Measurements from ENCODE around the gene C9orf85.
"Not testable (repeated sequence)": the region's sequence is repeated elsewhere in the genome, so short reads cannot be mapped to it uniquely, and the experiment has no call there.

C9orf85 gene, protein sequence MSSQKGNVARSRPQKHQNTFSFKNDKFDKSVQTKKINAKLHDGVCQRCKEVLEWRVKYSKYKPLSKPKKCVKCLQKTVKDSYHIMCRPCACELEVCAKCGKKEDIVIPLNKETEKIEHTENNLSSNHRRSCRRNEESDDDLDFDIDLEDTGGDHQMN

DNA sequence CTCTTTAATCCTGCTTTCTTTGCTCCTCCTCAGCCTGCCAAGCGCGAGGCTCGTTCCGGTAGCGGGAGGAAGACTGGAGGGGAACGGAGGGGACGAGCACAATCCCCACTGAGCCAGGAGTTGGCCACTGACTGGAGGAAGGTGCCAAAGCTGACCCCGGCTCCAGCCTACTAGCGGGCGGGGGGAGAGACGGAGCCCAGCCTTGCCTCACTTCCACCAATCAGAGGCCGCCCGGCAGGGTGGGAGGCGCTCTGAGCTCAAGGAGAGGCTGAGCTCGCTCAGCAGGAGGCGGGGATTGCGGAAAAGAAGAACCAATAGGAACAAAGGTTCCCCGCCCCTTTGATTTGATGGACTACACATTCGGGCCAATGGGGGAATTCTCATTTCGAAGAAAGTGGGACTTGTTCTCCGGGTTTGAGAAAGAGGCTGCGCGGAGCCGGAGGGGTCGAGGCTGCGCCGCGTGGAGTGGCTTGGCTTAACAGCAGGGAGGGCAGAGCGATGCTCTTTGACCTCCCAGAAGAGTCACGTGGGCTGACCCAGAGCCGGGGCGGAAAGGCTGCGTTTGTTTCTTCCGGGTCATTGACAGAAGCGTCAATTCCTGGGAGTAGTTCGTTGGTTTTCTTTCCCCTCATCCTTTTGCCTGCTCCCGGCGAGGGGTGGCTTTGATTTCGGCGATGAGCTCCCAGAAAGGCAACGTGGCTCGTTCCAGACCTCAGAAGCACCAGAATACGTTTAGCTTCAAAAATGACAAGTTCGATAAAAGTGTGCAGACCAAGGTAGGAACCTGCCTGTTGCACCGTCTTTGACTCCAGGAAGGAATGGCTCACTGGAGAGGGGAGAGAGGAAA, at the start of gene C9orf85, which contains the start of gene ABHD17B:
TSS of gene C9orf85 (plus strand) at position 579 of the 847 bp plus-strand sequence. CDS start at position 675, 96 bp downstream.
TSS of gene ABHD17B (minus strand) at position 133 of the 847 bp plus-strand sequence. CDS start 36,113 bp downstream, outside the sequence.
- peak; percentile 99 for DNase-seq

DNA sequence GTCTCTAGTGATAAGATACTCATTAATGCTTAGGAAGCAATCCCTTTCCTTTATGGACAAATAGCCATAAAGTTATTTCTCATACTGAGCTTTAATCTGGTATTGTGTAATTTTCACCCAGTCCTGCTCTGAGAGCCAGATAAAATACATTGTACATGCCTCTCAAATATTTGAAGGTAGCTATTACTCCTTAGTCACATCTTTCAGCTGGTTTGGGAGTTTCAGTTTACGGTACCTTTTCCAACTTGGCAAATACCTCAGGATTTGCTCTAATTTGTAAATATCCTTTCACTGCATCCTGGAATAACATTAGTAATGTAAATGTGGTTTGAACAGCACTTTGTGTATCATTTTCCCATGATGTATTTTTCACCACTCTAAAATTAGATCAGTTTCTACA, 47.8 kb upstream of the C9orf85 start:
- DNase-seq = peak; percentile 47

GRCh38 chr9:71875345-71875744, 36.1 kb upstream of the C9orf85 start:
- DNase-seq = no peak

DNA sequence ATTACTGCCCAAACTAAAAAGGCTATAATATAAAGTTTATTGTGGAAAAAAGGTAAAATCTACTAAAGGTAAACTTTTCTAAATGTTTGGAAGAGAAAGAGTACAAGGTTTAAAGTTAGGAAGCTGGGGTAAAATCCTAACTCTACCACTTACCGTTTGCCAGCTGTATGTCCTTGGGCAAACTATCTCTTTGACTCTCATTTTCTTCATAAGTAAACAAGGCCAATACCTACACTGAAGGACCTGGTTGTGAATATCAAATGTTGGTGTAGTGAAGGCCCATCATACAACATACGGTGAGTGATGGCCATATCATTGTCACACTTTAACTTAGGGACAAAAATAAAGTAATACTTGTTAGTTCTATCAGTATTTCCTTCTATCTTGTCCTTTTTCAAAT, 35.3 kb upstream of the C9orf85 start:
- no peak for DNase-seq

DNA sequence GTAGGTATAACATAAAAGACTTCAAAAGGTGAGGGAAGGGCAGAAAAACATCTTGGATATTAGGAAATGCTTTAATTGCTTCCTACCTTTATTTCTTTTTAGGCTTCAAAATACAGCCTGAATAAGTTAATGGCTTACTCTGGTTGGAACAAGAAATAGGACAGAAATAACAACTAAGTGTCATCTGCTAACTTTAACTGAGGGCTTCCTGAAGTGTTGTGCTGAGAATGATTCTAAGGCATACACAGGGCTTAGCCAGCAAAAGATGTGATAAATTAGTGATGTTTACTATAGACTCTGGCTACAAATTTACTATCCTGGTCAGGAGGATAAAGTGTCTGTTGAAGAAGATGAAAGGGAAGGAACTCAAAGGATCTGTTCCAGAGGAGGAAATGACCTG, 34.6 kb upstream of the C9orf85 start:
- no peak for DNase-seq

- DNase-seq = no peak
Measured at GRCh38 chr9:71878327-71879274, 32.8 kb upstream of the C9orf85 start.

DNA sequence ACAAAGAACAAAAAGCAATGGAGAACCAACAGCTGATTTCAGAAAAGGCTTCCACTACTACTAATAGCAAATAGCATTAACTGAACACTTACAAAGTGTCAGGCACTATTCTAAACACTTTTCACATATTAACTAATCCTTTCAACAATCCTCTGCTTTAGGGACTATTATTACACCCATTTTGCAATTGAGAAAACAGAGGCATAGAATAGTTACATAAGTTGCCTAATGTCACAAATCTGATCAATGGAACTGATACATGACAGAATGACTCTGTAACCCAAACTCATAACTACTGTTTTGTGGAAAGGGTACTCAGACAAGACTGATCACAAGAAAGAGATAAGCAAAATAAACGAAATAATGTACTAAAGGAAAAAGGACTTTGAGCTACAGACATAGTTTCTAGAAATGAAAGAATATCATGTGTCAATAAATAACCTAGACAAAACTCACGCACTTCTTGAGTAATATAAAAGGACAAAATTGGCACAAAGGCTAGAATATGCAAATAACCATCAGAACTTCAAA, 31.7 kb upstream of the C9orf85 start:
- DNase-seq = no peak

DNA sequence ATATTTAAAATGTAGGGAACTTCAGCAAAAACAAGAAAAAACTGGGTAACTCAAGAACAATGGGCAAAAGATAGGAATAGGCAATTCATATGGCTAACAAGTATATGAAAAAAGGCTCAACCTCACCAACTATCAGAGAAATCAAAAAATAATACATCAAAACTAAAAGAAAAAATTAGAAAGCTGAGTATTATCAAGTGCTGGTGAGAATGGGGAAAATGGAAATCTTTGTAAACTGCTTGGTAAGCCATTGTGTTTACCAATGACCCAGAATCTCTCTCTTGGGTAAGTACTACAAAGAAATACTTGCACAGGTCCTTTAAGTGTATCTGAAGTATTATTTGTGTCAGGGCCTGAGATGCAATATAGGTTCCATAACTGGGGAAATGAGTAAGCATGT, 27.4 kb upstream of the C9orf85 start:
- DNase-seq = no peak

DNA sequence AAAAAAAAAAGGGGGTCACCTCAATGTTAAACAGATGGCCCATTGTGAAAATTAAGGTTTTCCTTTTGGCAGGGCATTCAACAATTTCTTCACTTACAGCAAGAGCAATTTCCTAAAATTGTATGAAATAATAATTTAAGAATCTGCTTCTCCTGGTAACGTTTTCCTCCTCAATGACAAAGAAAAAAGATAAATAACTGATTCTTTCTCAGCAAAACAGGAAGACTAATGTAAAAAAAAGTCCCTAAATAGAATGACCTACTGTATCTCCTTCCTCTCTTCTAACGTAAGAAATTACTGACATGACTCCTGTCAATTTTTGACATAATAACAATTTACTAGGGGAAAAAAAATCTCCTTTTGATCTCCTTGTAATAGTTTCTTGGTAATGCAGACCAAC, 26.0 kb upstream of the C9orf85 start:
- no peak for DNase-seq

DNA sequence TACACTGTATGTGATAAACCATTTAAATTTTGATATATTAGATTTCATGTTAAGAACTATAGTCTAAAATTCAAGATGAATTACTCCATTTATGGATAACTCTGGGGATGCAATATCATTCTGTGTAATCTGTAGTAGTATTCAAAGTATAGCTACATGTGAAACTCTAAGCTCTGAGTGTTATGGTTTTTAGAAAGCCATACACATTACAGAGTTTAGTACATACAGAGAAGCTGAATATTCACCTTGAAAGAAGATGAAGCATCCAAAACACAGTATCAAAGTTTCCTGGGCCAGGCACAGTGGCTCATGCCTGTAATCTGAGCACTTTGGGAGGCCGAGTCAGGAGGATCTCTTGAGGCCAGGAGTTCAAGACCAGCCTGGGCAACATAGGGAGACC, 25.4 kb upstream of the C9orf85 start:
- DNase-seq = no peak

GRCh38 chr9:71886541-71886940, 24.9 kb upstream of the C9orf85 start:
- DNase-seq = no peak

DNA sequence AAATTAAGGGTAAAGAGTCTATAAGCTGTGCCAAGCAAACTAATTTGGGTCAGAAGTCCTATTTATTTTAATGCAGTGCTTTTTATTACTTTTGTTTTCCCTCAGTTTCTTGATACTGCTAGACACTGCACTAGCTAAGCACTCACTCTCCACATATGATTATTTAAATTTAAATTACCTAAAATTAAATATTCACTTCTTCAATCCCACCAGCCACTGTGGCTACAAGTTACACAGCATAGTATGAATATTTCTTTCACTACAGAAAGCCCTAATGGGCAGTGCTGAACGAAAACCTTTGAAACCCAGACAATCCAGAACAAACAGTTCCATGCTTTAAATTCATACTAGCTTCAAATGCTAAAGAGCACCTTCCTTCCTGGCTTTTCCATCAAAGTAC, 24.1 kb upstream of the C9orf85 start:
- no peak for DNase-seq

DNA sequence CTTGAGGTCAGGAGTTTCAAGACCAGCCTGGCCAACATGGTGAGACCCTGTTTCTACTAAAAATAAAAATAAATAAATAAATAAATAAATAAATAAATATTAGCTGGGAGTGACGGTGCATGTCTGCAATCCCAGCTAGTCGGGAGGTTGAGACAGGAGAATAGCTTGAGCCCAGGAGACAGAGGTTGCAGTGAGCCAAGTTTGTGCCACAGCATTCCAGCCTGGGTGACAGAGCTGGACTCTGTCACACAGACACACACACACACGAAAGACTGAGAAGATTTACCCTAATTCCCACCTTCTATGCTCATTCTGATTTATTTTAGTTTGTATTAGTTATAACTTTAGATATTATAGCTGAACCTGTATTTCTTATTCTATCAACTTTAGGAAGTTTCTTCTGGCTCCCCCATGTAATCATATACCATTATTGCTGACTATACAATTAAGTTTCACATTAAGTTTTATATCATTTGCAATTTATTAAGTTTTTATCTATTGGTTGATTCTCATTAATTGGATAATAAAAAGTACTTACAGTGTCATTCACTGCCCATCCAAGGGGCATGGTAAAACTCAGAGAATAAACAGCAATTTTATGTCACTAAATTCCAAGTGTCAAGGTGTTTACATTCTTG, 21.3 kb upstream of the C9orf85 start:
- DNase-seq = no peak

- no peak for DNase-seq
Measured at GRCh38 chr9:71891557-71892189, 19.8 kb upstream of the C9orf85 start.

- DNase-seq = no peak
Measured at GRCh38 chr9:71895117-71895516, 16.3 kb upstream of the C9orf85 start.

DNA sequence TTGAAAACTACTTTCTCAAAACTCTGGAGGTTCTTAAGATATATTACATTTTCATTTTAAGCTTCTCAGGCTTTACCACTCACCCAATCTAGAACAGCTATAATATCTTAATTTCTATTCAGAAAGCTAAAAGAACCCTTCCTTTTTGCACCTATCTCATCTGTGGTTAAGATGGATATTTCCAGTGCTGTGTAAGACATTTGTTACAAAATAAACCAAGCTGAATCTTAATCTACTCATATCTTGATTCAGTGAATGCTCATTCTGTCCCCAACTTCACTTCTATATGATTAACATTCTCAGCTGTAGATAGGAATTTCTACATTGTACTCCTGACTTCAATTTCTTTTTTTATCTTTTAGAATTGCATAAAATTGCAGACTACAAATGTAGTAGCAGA, 15.5 kb upstream of the C9orf85 start:
- no peak for DNase-seq

DNA sequence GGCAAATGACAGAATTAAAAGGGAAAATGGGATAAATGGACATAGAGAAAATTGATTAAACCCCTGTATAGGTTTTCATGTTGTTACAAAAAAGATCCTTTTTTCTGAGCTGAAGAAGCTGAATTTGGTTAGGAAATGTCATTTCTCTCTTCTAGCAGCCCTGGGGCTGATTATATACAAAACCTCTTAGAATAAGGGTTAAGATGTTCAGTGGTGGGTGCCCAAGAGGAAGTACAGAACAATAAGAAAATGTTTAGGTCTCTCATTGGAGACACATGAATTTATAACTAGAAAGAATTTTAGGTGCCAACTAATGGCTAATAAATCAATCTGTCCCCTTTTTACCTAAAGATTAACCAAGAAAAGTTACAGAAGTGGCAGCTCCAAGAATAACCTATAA, 14.7 kb upstream of the C9orf85 start:
- DNase-seq = no peak

DNA sequence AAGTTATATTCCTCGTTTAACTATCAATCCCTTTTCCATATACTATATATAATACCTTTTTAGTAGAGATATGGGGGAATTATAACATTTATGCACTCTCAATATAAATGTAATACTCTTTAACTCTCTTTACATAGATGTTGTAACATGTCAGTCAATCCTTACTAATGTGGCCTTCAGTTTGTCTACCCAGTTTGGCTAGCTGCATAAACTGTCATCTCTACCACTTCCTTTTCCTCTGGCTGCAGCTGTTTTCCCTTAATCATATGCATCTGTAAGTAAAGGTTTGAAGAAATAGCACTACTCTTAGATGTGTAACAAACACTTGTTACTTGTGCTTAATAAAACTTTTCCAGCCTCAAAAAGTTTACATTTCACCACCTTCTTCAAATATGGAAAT, 13.9 kb upstream of the C9orf85 start:
- DNase-seq = no peak

DNA sequence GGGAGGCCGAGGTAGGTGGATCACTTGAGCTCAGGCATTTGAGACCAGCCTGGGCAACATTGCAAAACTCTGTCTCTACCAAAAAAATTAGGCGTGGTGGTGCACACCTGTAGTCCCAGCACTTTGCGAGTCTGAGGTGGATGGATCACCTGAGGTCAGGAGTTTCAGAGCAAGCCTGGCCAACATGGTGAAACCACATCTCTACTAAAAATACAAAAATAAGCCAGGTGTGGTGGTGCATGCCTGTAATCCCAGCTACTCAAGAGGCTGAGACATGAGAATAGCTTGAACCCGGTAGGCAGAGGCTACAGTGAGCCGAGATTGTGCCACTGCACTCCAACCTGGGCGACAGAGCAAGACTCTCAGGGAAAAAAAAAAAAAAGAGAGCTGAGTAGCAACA, 12.7 kb upstream of the C9orf85 start:
- not testable (repeated sequence) for DNase-seq

GRCh38 chr9:71901695-71902597, 9.5 kb upstream of the C9orf85 start:
- DNase-seq = no peak

DNA sequence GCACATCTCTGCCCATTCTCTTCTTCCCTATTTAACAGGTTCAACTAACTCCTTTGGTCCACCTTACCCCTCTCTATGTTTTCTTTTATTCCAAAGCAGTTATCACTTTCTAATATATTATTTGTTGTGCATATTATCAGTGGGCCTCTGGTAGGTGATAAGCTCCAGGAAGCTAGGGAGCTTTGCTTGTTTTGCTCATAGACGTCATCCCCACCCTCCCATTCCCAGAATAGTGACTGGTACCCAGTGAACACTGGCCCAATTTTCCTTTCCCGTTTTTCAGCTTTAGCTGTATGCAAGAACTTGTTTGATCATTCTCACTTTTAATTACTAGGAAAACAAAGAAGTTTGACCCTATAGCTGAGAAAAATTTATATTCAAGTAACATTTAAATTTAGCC, 7.4 kb upstream of the C9orf85 start:
- no peak for DNase-seq
